Measurements from ENCODE around the gene HACL1.

DNA sequence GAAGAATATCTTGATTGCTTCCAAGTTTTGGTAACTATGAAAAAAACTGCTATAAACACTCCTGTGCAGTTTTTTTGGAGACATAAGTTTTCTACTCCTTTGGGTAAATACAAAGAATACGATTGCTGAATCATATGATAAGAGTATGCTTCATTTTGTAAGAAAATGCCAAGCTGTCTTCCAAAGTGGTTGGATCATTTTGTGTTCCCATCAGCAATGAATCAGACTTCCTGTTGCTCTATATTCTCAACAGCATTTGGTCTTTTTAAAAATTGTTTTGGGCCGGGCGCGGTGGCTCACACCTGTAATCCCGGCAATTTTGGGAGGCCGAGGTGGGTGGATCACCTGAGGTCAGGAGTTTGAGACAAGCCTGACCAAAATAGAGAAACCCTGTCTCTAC, 14.7 kb upstream of the HACL1 start:
- TF ChIP-seq POLR2A (IDR thresholded peaks at IDR 0.05; ENCODE audit: low read length) (no peak), GATA1 (IDR thresholded peaks at IDR 0.05; ENCODE audit: low read depth, low read length) (no peak)

All from erythroblast (primary cell).